Measurements from ENCODE around the gene OR1M1. TPM values are rescaled to one million over a fixed set of nuclear protein-coding genes. Genes with fewer than 3 reads are reported as not detected.

The OR1M1 gene, protein sequence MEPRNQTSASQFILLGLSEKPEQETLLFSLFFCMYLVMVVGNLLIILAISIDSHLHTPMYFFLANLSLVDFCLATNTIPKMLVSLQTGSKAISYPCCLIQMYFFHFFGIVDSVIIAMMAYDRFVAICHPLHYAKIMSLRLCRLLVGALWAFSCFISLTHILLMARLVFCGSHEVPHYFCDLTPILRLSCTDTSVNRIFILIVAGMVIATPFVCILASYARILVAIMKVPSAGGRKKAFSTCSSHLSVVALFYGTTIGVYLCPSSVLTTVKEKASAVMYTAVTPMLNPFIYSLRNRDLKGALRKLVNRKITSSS
- total RNA-seq, result not detected in 2 replicates

DNA sequence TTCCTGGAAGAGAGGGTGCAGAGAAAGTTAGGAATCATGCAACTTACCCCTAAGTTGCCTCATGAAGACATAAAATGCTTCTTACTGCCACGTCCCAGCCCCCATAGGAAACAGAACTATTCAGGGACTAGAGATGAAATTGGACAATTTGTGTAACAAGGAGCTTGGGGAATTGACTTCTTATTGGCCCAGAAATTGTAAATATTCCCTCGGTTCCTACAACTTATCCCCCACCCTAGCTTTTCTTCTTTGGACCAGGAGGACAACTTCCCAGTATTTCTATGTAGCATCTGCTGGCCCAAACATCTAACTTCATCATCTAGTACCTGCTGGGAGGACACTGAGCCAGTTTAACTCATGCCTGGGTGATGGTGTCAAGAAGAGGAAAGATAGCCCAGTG, at the start of gene OR1M1:
Gene OR1M1 (plus strand): TSS at position 301 of the 400 bp plus-strand sequence. CDS start 6,184 bp downstream, outside the sequence.
- TF ChIP-seq, protein P1, sequence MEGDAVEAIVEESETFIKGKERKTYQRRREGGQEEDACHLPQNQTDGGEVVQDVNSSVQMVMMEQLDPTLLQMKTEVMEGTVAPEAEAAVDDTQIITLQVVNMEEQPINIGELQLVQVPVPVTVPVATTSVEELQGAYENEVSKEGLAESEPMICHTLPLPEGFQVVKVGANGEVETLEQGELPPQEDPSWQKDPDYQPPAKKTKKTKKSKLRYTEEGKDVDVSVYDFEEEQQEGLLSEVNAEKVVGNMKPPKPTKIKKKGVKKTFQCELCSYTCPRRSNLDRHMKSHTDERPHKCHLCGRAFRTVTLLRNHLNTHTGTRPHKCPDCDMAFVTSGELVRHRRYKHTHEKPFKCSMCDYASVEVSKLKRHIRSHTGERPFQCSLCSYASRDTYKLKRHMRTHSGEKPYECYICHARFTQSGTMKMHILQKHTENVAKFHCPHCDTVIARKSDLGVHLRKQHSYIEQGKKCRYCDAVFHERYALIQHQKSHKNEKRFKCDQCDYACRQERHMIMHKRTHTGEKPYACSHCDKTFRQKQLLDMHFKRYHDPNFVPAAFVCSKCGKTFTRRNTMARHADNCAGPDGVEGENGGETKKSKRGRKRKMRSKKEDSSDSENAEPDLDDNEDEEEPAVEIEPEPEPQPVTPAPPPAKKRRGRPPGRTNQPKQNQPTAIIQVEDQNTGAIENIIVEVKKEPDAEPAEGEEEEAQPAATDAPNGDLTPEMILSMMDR (IDR thresholded peaks at IDR 0.05; ENCODE audit: insufficient read depth, low read length, severe bottlenecking), result no peak
- no peak for DNase-seq (ENCODE audit: low read depth)
- no peaks in the 10 kb centered on the region for H3K27me3 ChIP-seq (ENCODE audit: control insufficient read depth, insufficient read depth, low read length)
- no peak for FAIRE-seq
- no peak within 1 kb of the TSS for H3K4me3 ChIP-seq (ENCODE audit: low read depth, low read length)
- H3K36me3 ChIP-seq (ENCODE audit: control insufficient read depth, insufficient read depth, low read length), result no peaks in the 10 kb centered on the region

- Histone ChIP-seq H3K4me3 (ENCODE audit: low read depth, low read length) (no peak overlapping the region), H3K27me3 (ENCODE audit: control insufficient read depth, insufficient read depth, low read length) (no peaks in the 10 kb centered on the region), H3K36me3 (ENCODE audit: control insufficient read depth, insufficient read depth, low read length) (no peaks in the 10 kb centered on the region)
- FAIRE-seq (no peak), DNase-seq (ENCODE audit: low read depth) (no peak)
- TF ChIP-seq, protein P1 (IDR thresholded peaks at IDR 0.05; ENCODE audit: insufficient read depth, low read length, severe bottlenecking), result no peak
These were observed 49.3 kb upstream of the OR1M1 start for GRCh38 chr19:9037400-9038062.

DNA sequence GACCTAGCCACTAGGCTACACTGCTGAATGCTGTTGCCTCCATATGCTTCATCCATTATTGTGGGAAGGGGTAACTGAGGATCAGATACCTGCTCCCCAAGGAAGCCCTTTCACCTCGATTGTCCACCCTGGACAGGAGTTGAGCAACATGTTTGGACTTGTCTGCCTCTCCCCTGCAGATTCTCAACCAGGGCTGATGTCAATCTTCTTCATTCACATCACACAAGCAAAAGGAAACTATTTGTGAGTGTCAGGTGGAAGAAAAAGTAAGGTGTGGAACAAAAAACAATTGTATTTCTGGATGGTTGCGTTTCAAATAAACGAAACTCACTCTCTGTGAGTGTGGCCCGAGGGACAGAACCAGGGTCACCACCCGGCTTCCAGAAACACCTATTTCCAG, 47.1 kb upstream of the OR1M1 start:
- TF ChIP-seq, protein P1 (IDR thresholded peaks at IDR 0.05; ENCODE audit: insufficient read depth, low read length, severe bottlenecking), result no peak
- Histone ChIP-seq H3K36me3 (ENCODE audit: control insufficient read depth, insufficient read depth, low read length) (no peaks in the 10 kb centered on the region), H3K27me3 (ENCODE audit: control insufficient read depth, insufficient read depth, low read length) (no peaks in the 10 kb centered on the region), H3K4me3 (ENCODE audit: low read depth, low read length) (no peak overlapping the region)
- DNase-seq (ENCODE audit: low read depth) (peak; percentile 17), FAIRE-seq (peak; percentile 68)

- DNase-seq (ENCODE audit: low read depth), result no peak
These were observed 46.7 kb upstream of the OR1M1 start for GRCh38 chr19:9040131-9040530.

GRCh38 chr19:9041023-9041422, 45.8 kb upstream of the OR1M1 start:
- Histone ChIP-seq H3K4me3 (ENCODE audit: low read depth, low read length) (no peak overlapping the region), H3K36me3 (ENCODE audit: control insufficient read depth, insufficient read depth, low read length) (no peaks in the 10 kb centered on the region), H3K27me3 (ENCODE audit: control insufficient read depth, insufficient read depth, low read length) (no peaks in the 10 kb centered on the region)
- TF ChIP-seq, protein P1 (IDR thresholded peaks at IDR 0.05; ENCODE audit: insufficient read depth, low read length, severe bottlenecking), result no peak
- no peak for DNase-seq (ENCODE audit: low read depth)
- FAIRE-seq, result no peak

More at GRCh38 chr19:9040131-9040530, 46.7 kb upstream of the OR1M1 start:
- no peaks in the 10 kb centered on the region for H3K36me3 ChIP-seq (ENCODE audit: control insufficient read depth, insufficient read depth, low read length)
- H3K27me3 ChIP-seq (ENCODE audit: control insufficient read depth, insufficient read depth, low read length), result no peaks in the 10 kb centered on the region
- FAIRE-seq, result no peak
- H3K4me3 ChIP-seq (ENCODE audit: low read depth, low read length), result no peak overlapping the region
- TF ChIP-seq, protein P1 (IDR thresholded peaks at IDR 0.05; ENCODE audit: insufficient read depth, low read length, severe bottlenecking), result no peak
